Measurements from ENCODE around the gene FXYD4. TPM values are rescaled to one million over a fixed set of nuclear protein-coding genes. Genes with fewer than 3 reads are reported as not detected.

Gene FXYD4
- total RNA-seq, 2 experiments from 2014 or later = not detected

GRCh38 chr10:43340619-43341018 is 30.8 kb upstream of the FXYD4 start:
- Histone ChIP-seq H3K4me1 (ENCODE audit: insufficient read depth, low read length, poor library complexity, severe bottlenecking) (no peaks in the 10 kb centered on the region), H2AFZ (ENCODE audit: low read length) (no peak overlapping the region), H3K36me3 (ENCODE audit: insufficient read depth, low read length) (no peaks in the 10 kb centered on the region), H3K79me2 (ENCODE audit: insufficient read depth, low read depth, low read length) (no peaks in the 10 kb centered on the region), H4K20me1 (ENCODE audit: insufficient read depth, low read length) (no peaks in the 10 kb centered on the region), H3K9me2 (ENCODE audit: insufficient read depth, low read length) (no peaks in the 10 kb centered on the region), H3K4me3 (ENCODE audit: low read depth, low read length, poor library complexity, severe bottlenecking) (no peak overlapping the region), H3K9me3 (ENCODE audit: low read length) (no peaks in the 10 kb centered on the region), H3K4me2 (ENCODE audit: low read length) (no peak overlapping the region), H3K27ac (ENCODE audit: low read depth, low read length, poor library complexity, severe bottlenecking) (no peak overlapping the region)
- TF ChIP-seq, protein P1, sequence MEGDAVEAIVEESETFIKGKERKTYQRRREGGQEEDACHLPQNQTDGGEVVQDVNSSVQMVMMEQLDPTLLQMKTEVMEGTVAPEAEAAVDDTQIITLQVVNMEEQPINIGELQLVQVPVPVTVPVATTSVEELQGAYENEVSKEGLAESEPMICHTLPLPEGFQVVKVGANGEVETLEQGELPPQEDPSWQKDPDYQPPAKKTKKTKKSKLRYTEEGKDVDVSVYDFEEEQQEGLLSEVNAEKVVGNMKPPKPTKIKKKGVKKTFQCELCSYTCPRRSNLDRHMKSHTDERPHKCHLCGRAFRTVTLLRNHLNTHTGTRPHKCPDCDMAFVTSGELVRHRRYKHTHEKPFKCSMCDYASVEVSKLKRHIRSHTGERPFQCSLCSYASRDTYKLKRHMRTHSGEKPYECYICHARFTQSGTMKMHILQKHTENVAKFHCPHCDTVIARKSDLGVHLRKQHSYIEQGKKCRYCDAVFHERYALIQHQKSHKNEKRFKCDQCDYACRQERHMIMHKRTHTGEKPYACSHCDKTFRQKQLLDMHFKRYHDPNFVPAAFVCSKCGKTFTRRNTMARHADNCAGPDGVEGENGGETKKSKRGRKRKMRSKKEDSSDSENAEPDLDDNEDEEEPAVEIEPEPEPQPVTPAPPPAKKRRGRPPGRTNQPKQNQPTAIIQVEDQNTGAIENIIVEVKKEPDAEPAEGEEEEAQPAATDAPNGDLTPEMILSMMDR (conservative IDR thresholded peaks at IDR 0.05; ENCODE audit: low read length) = no peak
- no peak for DNase-seq (ENCODE audit: low spot score)
- intact Hi-C loops (cut with micrococcal nuclease; ENCODE audit: unreplicated experiment) = no loop called here
- CTCF ChIA-PET (ENCODE audit: unreplicated experiment) = no interaction called here
- POLR2A ChIA-PET = no interaction called here
- BruUV-seq (replicated peaks) = no TSS peak

DNA sequence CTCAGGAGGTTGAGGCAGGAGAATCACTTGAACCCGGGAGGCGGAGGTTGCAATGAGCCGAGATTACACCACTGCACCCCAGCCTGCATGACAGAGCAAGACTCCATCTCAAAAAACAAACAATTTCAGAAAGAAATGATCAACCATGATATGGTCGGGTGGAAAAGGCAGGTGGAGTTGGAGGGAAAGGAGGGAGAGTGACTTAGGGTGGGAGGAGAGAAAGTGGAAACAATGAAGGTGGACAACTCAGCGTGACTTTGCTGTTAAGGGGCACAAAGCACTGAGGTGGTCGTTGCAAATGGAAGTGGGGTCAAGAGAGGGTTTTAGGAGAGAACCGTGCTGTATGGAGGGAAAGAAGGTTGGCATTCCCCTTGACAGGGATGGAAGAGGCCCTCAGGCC is 30.0 kb upstream of the FXYD4 start:
- H3K4me1 ChIP-seq (ENCODE audit: insufficient read depth, low read length, poor library complexity, severe bottlenecking) = no peaks in the 10 kb centered on the region
- no peak for DNase-seq (ENCODE audit: low spot score)
- H2AFZ ChIP-seq (ENCODE audit: low read length) = no peak overlapping the region
- TF ChIP-seq EZH2phosphoT487 (IDR thresholded peaks at IDR 0.05; ENCODE audit: borderline replicate concordance, low read depth, low read length) = no peak
- TF ChIP-seq, protein P1 (conservative IDR thresholded peaks at IDR 0.05; ENCODE audit: low read length) = no peak
- ChIA-PET CTCF (ENCODE audit: unreplicated experiment) (no interaction called here), POLR2A (no interaction called here)
- H3K4me2 ChIP-seq (ENCODE audit: low read length) = no peak overlapping the region
- no peaks in the 10 kb centered on the region for H3K36me3 ChIP-seq (ENCODE audit: insufficient read depth, low read length)
- H3K9me3 ChIP-seq (ENCODE audit: low read length) = no peaks in the 10 kb centered on the region
- H3K27ac ChIP-seq (ENCODE audit: low read depth, low read length, poor library complexity, severe bottlenecking) = no peak overlapping the region
- H4K20me1 ChIP-seq (ENCODE audit: insufficient read depth, low read length) = no peaks in the 10 kb centered on the region
- no peaks in the 10 kb centered on the region for H3K79me2 ChIP-seq (ENCODE audit: insufficient read depth, low read depth, low read length)
- no peaks in the 10 kb centered on the region for H3K9me2 ChIP-seq (ENCODE audit: insufficient read depth, low read length)
- no TSS peak for BruUV-seq (replicated peaks)
- intact Hi-C loops (cut with micrococcal nuclease; ENCODE audit: unreplicated experiment) = no loop called here
- H3K4me3 ChIP-seq (ENCODE audit: low read depth, low read length, poor library complexity, severe bottlenecking) = no peak overlapping the region

- H3K36me3 ChIP-seq (ENCODE audit: insufficient read depth, low read length) = no peaks in the 10 kb centered on the region
- no TSS peak for BruUV-seq (replicated peaks)
- no peak for DNase-seq (ENCODE audit: low spot score)
- H3K9me2 ChIP-seq (ENCODE audit: insufficient read depth, low read length) = no peaks in the 10 kb centered on the region
- intact Hi-C loops (cut with micrococcal nuclease; ENCODE audit: unreplicated experiment) = no loop called here
- H2AFZ ChIP-seq (ENCODE audit: low read length) = no peak overlapping the region
- no peaks in the 10 kb centered on the region for H4K20me1 ChIP-seq (ENCODE audit: insufficient read depth, low read length)
- H3K9me3 ChIP-seq (ENCODE audit: low read length) = no peaks in the 10 kb centered on the region
- H3K27ac ChIP-seq (ENCODE audit: low read depth, low read length, poor library complexity, severe bottlenecking) = no peak overlapping the region
- ChIA-PET POLR2A (interaction anchor here (0.6 to 0.7 kb wide), 2 partner anchors 202 to 523 kb away, joined by 3 read pairs; no protein-coding TSS in a partner anchor), CTCF (ENCODE audit: unreplicated experiment) (no interaction called here)
- H3K4me2 ChIP-seq (ENCODE audit: low read length) = no peak overlapping the region
- H3K4me3 ChIP-seq (ENCODE audit: low read depth, low read length, poor library complexity, severe bottlenecking) = no peak overlapping the region
- H3K79me2 ChIP-seq (ENCODE audit: insufficient read depth, low read depth, low read length) = no peaks in the 10 kb centered on the region
- TF ChIP-seq EZH2phosphoT487 (IDR thresholded peaks at IDR 0.05; ENCODE audit: borderline replicate concordance, low read depth, low read length) = no peak
- TF ChIP-seq, protein P1 (conservative IDR thresholded peaks at IDR 0.05; ENCODE audit: low read length) = no peak
- no peaks in the 10 kb centered on the region for H3K4me1 ChIP-seq (ENCODE audit: insufficient read depth, low read length, poor library complexity, severe bottlenecking)
Observed at GRCh38 chr10:43342279-43343125, 28.9 kb upstream of the FXYD4 start.

All from OCI-LY7 (cell line).